GM12878 (cell line): ENCODE data around the gene SLC12A6. TPM values are rescaled to one million over a fixed set of nuclear protein-coding genes. Genes with fewer than 3 reads are reported as not detected.

ENCODE experiments used
- ATAC-seq: fragments of 200-7000 bp; cut with Tn5 transposase; 3 replicates; pipeline ENCODE4 v1.9.1; 2020; ENCODE audit warnings: mild to moderate bottlenecking, moderate library complexity
- BruUV-seq: library from RNA; stranded (reverse); fragments of 400-500 nt; replicated peaks from 2 replicates; lab custom pipeline; 2021; lab: Mats Ljungman, UMichigan
- CTCF ChIA-PET: fragments of 300-600 bp; sonication (Branson Sonifier 250); formaldehyde crosslinking; extraction: SDS; loops from one replicate; lab custom pipeline; 2021; ENCODE audit warnings: inconsistent platforms; lab: Yijun Ruan, JAX
- POLR2A ChIA-PET: fragments of 350-600 bp; formaldehyde crosslinking; extraction: SDS; loops from one replicate; lab custom pipeline; 2021; ENCODE audit warnings: inconsistent platforms; lab: Charles Lee
- RAD21 ChIA-PET: fragments of 300-600 bp; sonication (Branson Sonifier 250); formaldehyde crosslinking; loops from one replicate; lab custom pipeline; 2023; ENCODE audit warnings: antibody characterized with exemption; ENCODE audit not compliant: unreplicated experiment; lab: Charles Lee
- SMC1A ChIA-PET: fragments of 300-600 bp; sonication (Branson Sonifier 250); formaldehyde crosslinking; loops from one replicate; lab custom pipeline; 2023; ENCODE audit not compliant: unreplicated experiment, uncharacterized antibody; lab: Charles Lee
- DNase-seq: peaks from one replicate; pipeline ENCODE4 v3.0.0-alpha.2; 2011; ENCODE audit warnings: low read depth, low spot score
- FAIRE-seq: peaks from 3 replicates; lab custom pipeline; 2011; peaks lifted over from hg19 to GRCh38; lab: Jason Lieb, UNC
- H2AFZ ChIP-seq: 2 replicates; pipeline ENCODE4 v1.6.0; 2011; ENCODE audit warnings: low read depth, low read length, control low read depth; ENCODE audit not compliant: control insufficient read depth
- H3K27ac ChIP-seq: 2 replicates; pipeline ENCODE4 v1.5.1; 2011; ENCODE audit warnings: control low read depth; ENCODE audit not compliant: control insufficient read depth, insufficient read depth
- H3K27me3 ChIP-seq, 2 experiments: replicated peaks in 1 of 2; 2 replicates each; pipeline versions ENCODE4 v1.6.0 to v1.6.1; 2011; ENCODE audit warnings: low read length in 1 of 2; ENCODE audit not compliant: control insufficient read depth in 2 of 2, insufficient read depth in 2 of 2
- H3K36me3 ChIP-seq, 2 experiments: 2 replicates each; pipeline ENCODE4 v1.5.1; 2011; ENCODE audit warnings: low read length in 1 of 2; ENCODE audit not compliant: control insufficient read depth in 2 of 2, insufficient read depth in 2 of 2
- H3K4me1 ChIP-seq: 2 replicates; pipeline ENCODE4 v1.6.1; 2011; ENCODE audit warnings: mild to moderate bottlenecking, low read length, moderate library complexity, mixed read lengths; ENCODE audit not compliant: control insufficient read depth, insufficient read depth
- H3K4me2 ChIP-seq: 2 replicates; pipeline ENCODE4 v1.6.0; 2011; ENCODE audit warnings: control low read depth; ENCODE audit not compliant: control insufficient read depth, insufficient read depth
- H3K4me3 ChIP-seq: fragments of 200-600 bp; sonication (generic); 2 replicates; pipeline ENCODE4 v1.5.1; 2016
- H3K79me2 ChIP-seq: 2 replicates; pipeline ENCODE4 v1.6.0; 2011; ENCODE audit warnings: low read length; ENCODE audit not compliant: control insufficient read depth, insufficient read depth
- H3K9ac ChIP-seq: 2 replicates; pipeline ENCODE4 v1.8.0; 2011; ENCODE audit warnings: low read length, control low read depth, mixed read lengths; ENCODE audit not compliant: control insufficient read depth, insufficient read depth
- H3K9me3 ChIP-seq: replicated peaks from 3 replicates; pipeline ENCODE4 v1.5.1; 2011; ENCODE audit warnings: mild to moderate bottlenecking, low read length; ENCODE audit not compliant: control insufficient read depth, insufficient read depth
- H4K20me1 ChIP-seq: 2 replicates; pipeline ENCODE4 v1.6.0; 2011; ENCODE audit not compliant: control insufficient read depth, insufficient read depth
- CEBPB ChIP-seq, 2 experiments: fragments of 150-350 bp in 1 of 2; IDR thresholded peaks; 2 replicates each; pipeline ENCODE4 v1.6.1; 2012 to 2014; ENCODE audit warnings: low read depth in 2 of 2, low read length in 2 of 2, borderline replicate concordance in 1 of 2, inconsistent platforms in 1 of 2
- HSF1 ChIP-seq: fragments of 150-350 bp; IDR thresholded peaks from 2 replicates; pipeline ENCODE4 v1.6.1; 2014; ENCODE audit warnings: mild to moderate bottlenecking, low read depth, low read length
- IRF4 ChIP-seq: IDR thresholded peaks from 2 replicates; pipeline ENCODE4 v1.6.1; 2011; ENCODE audit warnings: low read depth, low read length
- IRF5 ChIP-seq: fragments of 450-650 bp; IDR thresholded peaks from 2 replicates; pipeline ENCODE4 v1.6.1; 2017; ENCODE audit warnings: borderline replicate concordance
- POU2F2 ChIP-seq: IDR thresholded peaks from 3 replicates; pipeline ENCODE4 v1.6.1; 2011; ENCODE audit warnings: low read depth, mild to moderate bottlenecking, low read length, borderline replicate concordance
- RB1 ChIP-seq: fragments of 450-650 bp; formaldehyde crosslinking; IDR thresholded peaks from 2 replicates; pipeline ENCODE4 v1.6.1; 2017; ENCODE audit warnings: mild to moderate bottlenecking, borderline replicate concordance
- RELB ChIP-seq: fragments of 450-650 bp; IDR thresholded peaks from 2 replicates; pipeline ENCODE4 v1.6.1; 2017; ENCODE audit warnings: low read depth, mild to moderate bottlenecking, moderate library complexity
- USF2 ChIP-seq: IDR thresholded peaks from 2 replicates; pipeline ENCODE4 v1.6.1; 2011; ENCODE audit warnings: low read depth, low read length, improper control_type of control experiment, borderline replicate concordance
- ZNF207 ChIP-seq: fragments of 450-650 bp; IDR thresholded peaks from 2 replicates; pipeline ENCODE4 v1.6.1; 2014; ENCODE audit warnings: antibody characterized with exemption, mild to moderate bottlenecking, borderline replicate concordance
- WGBS: methylation state at CpG from one replicate; pipeline ENCODE4 v1.1.6; 2016; ENCODE audit warnings: low lambda C conversion rate; ENCODE audit not compliant: insufficient replicate concordance, insufficient coverage; ENCODE audit errors: missing lambda C conversion rate; 5-methylcytosine and 5-hydroxymethylcytosine counted together
- in situ Hi-C: fragments of 300-500 bp; cut with MboI; formaldehyde crosslinking; loops from 9 replicates; pipeline ENCODE4 v1.14.3; 2018; ENCODE audit warnings: mixed read lengths
- intact Hi-C: fragments of 100-400 bp; cut with micrococcal nuclease; formaldehyde crosslinking; loops from one replicate; pipeline ENCODE4 v1.14.2; 2022; ENCODE audit not compliant: unreplicated experiment
- polyA plus RNA-seq, 11 experiments: library from polyadenylated mRNA; depleted of rRNA in 4 of 11; unstranded in 6 of 11; stranded (reverse) in 5 of 11; fragments of >200 nt; fragmentation: Nextera tagmentation in 4 of 11; fragmentation: Illumina TruSeq in 1 of 11; extraction: Ambion mirVana in 4 of 11; extraction: Trizol in 1 of 11; gene quantifications; 1 replicate in 1 of 11; 2 replicates in 10 of 11; pipeline versions ENCODE4 v1.2.1 to v1.2.3, GENCODE V29; 2011 to 2016; ENCODE audit warnings: inconsistent platforms in 2 of 11, missing spikeins in 2 of 11, low read depth in 1 of 11
- total RNA-seq, 4 experiments: library from RNA; depleted of rRNA in 3 of 4; stranded (reverse); fragments of >200 nt in 3 of 4; fragmentation: Illumina TruSeq in 1 of 4; extraction: Trizol in 1 of 4; gene quantifications; 2 replicates each; pipeline versions ENCODE4 v1.2.1 to v1.2.3, GENCODE V29; 2013 to 2021

SLC12A6 gene
- total and polyA plus RNA-seq, 10 of the 15 experiments (the other 5 are each of a cell fraction or from before 2014, with no cell fraction given): 4.7 to 94.4 (median 34.2) TPM

- TF ChIP-seq USF2: no peak
These were observed 17.7 kb upstream of the SLC12A6 start (continued) for GRCh38 chr15:34355241-34355640.

- RAD21 ChIA-PET: no interaction called here
- in situ Hi-C loops: no loop called here
- Histone ChIP-seq H3K36me3 (peaks cover 0 to 2% of the 10 kb centered on the region in 2 experiments; a peak in 3 of 4 replicates), H3K4me1 (no peaks in the 10 kb centered on the region), H3K27me3 (no peaks in the 10 kb centered on the region), H3K4me2 (no peak overlapping the region), H3K79me2 (no peaks in the 10 kb centered on the region), H2AFZ (no peak overlapping the region), H3K9ac (no peak overlapping the region), H4K20me1 (no peaks in the 10 kb centered on the region), H3K4me3 (no peak overlapping the region), H3K27ac (no peak overlapping the region), H3K9me3 (no peaks in the 10 kb centered on the region)
- CTCF ChIA-PET: interaction anchor here (0.6 to 2.4 kb wide), 2 partner anchors 12 to 527 kb away, joined by 3 to 6 read pairs; partner anchors contain the start of genes NOP10 and NUTM1
- no TSS peak for BruUV-seq
- ATAC-seq: no peak
- intact Hi-C loops: no loop called here
- TF ChIP-seq RB1 (no peak), IRF4 (no peak), CEBPB (IDR thresholded peaks at IDR 0.05; ENCODE audit: borderline replicate concordance in 1 of 2, low read depth in 2 of 2, low read length in 2 of 2) (no peak)
- SMC1A ChIA-PET: interaction anchor here (1.7 kb wide), 1 partner anchor 11 kb away, joined by 4 read pairs; no protein-coding TSS in a partner anchor
- 98% methylated on average over 7 of the region's 7 CpGs for WGBS
- FAIRE-seq: no peak
- POLR2A ChIA-PET: no interaction called here
- DNase-seq: no peak
These were observed 16.7 kb upstream of the SLC12A6 start for GRCh38 chr15:34354286-34354685.

GRCh38 chr15:34353627-34354026, 16.0 kb upstream of the SLC12A6 start:
- H3K79me2 ChIP-seq: no peaks in the 10 kb centered on the region
- no peaks in the 10 kb centered on the region for H4K20me1 ChIP-seq
- H2AFZ ChIP-seq: no peak overlapping the region
- H3K4me3 ChIP-seq: no peak overlapping the region
- H3K4me1 ChIP-seq: no peaks in the 10 kb centered on the region
- BruUV-seq: no TSS peak
- ChIA-PET SMC1A (interaction anchor here (0.7 to 1.8 kb wide), 2 partner anchors 10 to 15 kb away, joined by 3 to 5 read pairs; partner anchors contain the start of genes NOP10 and NUTM1), RAD21 (no interaction called here), POLR2A (no interaction called here), CTCF (interaction anchor here (2.4 kb wide), 1 partner anchor 11 kb away, joined by 6 read pairs; the partner anchor contains the start of genes NOP10 and NUTM1)
- H3K9ac ChIP-seq: no peak overlapping the region
- H3K9me3 ChIP-seq: no peaks in the 10 kb centered on the region
- 80% methylated on average over 2 of the region's 2 CpGs for WGBS
- no peak for ATAC-seq
- DNase-seq: no peak
- no peak overlapping the region for H3K4me2 ChIP-seq
- H3K27me3 ChIP-seq: no peaks in the 10 kb centered on the region
- in situ Hi-C loops: no loop called here
- H3K36me3 ChIP-seq: no peaks in the 10 kb centered on the region; a peak in 3 of 4 replicates
- no peak for FAIRE-seq
- no peak overlapping the region for H3K27ac ChIP-seq
- intact Hi-C loops: no loop called here
- TF ChIP-seq IRF5 (no peak), ZNF207 (no peak), HSF1 (no peak), RELB (no peak), POU2F2 (no peak)
